NCI-H2227 (cell line): ENCODE measurements around the gene HELZ.
A peak's percentile ranks its signal among the peaks of the same experiment; 100 is the strongest.

Experiments used
- DNase-seq: peaks from one replicate; lab custom pipeline; 2025; ENCODE audit not compliant: unreplicated experiment; lab: John Stamatoyannopoulos, UW

Gene HELZ

GRCh38 chr17:67196422-67196821 is 48.6 kb downstream of the HELZ start:
- DNase-seq, result no peak

- no peak for DNase-seq
Observed at GRCh38 chr17:67194134-67194533, 50.9 kb downstream of the HELZ start.

- no peak for DNase-seq
Observed at GRCh38 chr17:67187927-67188326, 57.1 kb downstream of the HELZ start.

- no peak for DNase-seq
Observed at GRCh38 chr17:67186782-67187181, 58.2 kb downstream of the HELZ start.

GRCh38 chr17:67183531-67183930 is 61.5 kb downstream of the HELZ start:
- DNase-seq, result no peak

- DNase-seq, result no peak
Observed at GRCh38 chr17:67181825-67182224, 63.2 kb downstream of the HELZ start.

DNA sequence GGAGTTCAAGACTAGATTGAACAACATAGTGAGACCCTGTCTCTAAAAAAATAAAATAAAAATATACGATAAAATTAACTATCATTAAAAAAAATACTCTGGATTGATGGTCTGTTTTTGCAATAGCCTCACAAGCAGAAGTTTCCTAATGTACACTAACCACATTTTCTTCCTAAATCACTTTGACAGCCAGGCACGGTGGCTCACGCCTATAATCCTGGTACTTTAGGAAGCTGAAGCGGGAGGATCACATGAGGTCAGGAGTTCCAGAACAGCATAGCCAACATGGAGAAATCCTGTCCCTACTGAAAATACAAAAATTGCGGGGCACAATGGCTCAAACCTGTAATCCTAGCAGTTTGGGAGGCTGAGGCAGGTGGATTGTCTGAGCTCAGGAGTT is 64.7 kb downstream of the HELZ start:
- no peak for DNase-seq

- no peak for DNase-seq
Observed at GRCh38 chr17:67178555-67178954, 66.4 kb downstream of the HELZ start.

GRCh38 chr17:67177732-67178131 is 67.3 kb downstream of the HELZ start:
- no peak for DNase-seq

DNA sequence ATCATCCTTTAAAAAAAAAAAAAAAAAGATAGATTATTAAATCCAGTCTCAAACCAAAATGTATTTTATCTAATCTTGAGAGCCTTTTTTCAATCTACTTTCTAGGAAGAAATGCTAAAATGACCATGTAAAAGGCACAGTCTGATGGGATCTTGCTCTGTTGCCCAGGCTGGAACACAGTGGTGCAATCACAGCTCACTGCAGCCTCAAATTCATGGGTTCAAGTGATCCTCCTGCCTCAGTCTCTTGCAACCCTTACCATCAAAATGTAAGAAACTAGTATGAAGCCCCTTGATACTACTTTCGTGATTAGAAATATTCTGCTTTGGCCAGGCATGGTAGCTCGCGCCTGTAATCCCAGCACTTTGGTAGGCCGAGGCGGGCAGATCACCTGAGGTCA is 70.8 kb downstream of the HELZ start:
- no peak for DNase-seq

- no peak for DNase-seq
Observed at GRCh38 chr17:67171560-67171959, 73.4 kb downstream of the HELZ start.

GRCh38 chr17:67168496-67168895 is 76.5 kb downstream of the HELZ start:
- DNase-seq, result no peak

DNA sequence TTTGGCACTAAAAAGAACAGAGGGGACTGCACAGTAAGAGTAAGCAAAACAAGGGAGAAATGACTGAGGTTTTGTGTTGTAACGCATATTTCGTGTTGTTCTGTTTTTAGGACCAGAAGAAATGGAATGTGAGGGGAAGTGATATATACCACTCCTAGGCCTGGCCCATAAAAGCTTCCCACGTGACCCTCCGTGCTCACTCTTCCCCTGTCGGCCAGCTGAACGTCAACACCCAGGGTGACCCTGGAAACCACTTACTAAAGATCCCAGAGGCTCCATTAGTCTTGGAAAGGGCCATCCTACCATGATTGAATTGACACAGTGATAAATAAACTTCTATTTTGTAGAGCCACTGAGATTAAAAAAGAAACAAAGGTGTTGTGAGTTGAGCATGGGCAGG is 79.8 kb downstream of the HELZ start:
- no peak for DNase-seq

DNA sequence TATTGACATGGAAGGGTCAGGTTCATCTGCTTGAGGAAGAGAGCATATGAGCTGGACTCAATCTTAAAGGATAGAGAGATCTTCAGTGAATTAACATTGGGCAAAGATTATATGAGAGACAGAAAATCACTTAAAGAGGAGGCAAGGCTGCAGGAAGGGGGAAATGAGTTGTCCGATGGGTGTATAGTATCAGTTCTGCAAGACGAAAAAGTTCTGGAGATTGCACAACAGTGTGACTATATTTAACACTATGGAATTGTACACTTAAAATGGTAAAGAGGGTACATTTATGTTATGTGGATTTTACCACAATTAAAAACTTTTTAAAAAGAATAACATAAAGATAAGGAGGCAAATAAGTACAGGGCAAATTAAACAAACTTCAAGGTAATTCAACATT is 80.7 kb downstream of the HELZ start:
- DNase-seq, result no peak

- no peak for DNase-seq
Observed at GRCh38 chr17:67162771-67163170, 82.2 kb downstream of the HELZ start.

GRCh38 chr17:67161573-67161972 is 83.4 kb downstream of the HELZ start:
- no peak for DNase-seq

DNA sequence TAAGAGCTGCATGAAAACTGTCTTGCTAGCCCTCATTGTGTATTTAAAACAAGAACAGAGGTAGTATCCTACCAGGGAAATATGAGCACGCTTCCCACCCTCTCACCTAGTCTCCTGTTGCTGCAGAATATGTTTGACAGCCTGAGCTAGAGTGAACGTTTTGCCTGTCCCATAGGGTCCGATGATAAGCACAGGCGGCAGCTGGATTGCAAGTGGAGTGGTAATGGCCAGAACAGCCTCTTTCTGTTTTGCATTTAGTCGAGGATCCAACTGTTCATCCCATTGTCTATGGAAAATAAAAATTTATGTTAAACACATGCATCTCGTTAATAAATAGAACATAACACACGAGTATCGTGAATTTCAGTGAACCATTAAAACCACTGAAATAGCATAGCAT is 84.2 kb downstream of the HELZ start:
- DNase-seq, result no peak

GRCh38 chr17:67157732-67158639 is 87.0 kb downstream of the HELZ start:
- DNase-seq, result peak; percentile 44

- DNase-seq, result no peak
Observed at GRCh38 chr17:67156269-67157199, 88.5 kb downstream of the HELZ start.

DNA sequence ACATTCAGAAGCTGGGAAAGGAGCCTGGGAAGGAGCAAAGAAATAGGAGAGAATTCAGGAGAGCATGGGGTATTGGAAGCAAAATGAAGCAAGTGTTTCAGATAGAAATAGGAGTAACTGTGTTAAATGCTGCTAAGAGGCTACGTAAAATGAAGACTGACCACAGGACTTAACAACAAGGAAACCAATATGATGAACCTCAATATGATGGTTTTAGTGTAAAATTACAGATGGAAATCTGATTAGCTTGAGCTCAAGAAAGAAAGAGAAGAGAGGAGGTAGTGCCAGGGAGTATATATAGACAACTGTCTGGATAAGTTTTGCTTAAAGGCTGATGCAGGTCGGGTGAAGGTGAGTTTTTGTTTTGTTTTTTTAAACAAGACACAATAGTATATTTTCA is 92.2 kb downstream of the HELZ start:
- no peak for DNase-seq

GRCh38 chr17:67151717-67152116 is 93.3 kb downstream of the HELZ start:
- DNase-seq, result no peak

- no peak for DNase-seq
Observed at GRCh38 chr17:67150826-67151225, 94.2 kb downstream of the HELZ start.
